PC-3 (cell line): ENCODE results near the gene ZDHHC1.

Experiments
- CTCF ChIP-seq: fragments of 300-600 bp; sonication (generic); conservative IDR thresholded peaks from 2 replicates; pipeline ENCODE4 v1.5.1; 2017; ENCODE audit warnings: antibody characterized with exemption, low read depth, mild to moderate bottlenecking, low read length
- EZH2 ChIP-seq: fragments of 300-600 bp; sonication (generic); IDR thresholded peaks from one replicate; pipeline ENCODE4 v1.6.1; 2017; ENCODE audit warnings: antibody characterized with exemption, mild to moderate bottlenecking, low read length; ENCODE audit not compliant: unreplicated experiment
- EZH2phosphoT487 ChIP-seq: fragments of 300-600 bp; sonication (generic); IDR thresholded peaks from 2 replicates; pipeline ENCODE4 v1.6.1; 2018; ENCODE audit warnings: mild to moderate bottlenecking, antibody characterized with exemption, low read length, borderline replicate concordance

GRCh38 chr16:67400901-67401300, 15.4 kb downstream of the ZDHHC1 start:
- TF ChIP-seq CTCF (no peak), EZH2phosphoT487 (no peak), EZH2 (no peak)
